ENCODE measurements around the gene PLEK2.

Gene PLEK2

GRCh38 chr14:67396381-67396970 lies 15.5 kb downstream of the PLEK2 start:
- DNase-seq (ENCODE audit: low read depth), result no peak

GRCh38 chr14:67395876-67396189 lies 16.1 kb downstream of the PLEK2 start:
- no peak for DNase-seq (ENCODE audit: low read depth)

- DNase-seq (ENCODE audit: low read depth), result no peak
Measured at GRCh38 chr14:67395086-67395875, 16.7 kb downstream of the PLEK2 start.

- DNase-seq (ENCODE audit: low read depth), result no peak
Measured at GRCh38 chr14:67393689-67394088, 18.3 kb downstream of the PLEK2 start.

- no peak for DNase-seq (ENCODE audit: low read depth)
Measured at GRCh38 chr14:67392800-67393199, 19.2 kb downstream of the PLEK2 start.

GRCh38 chr14:67392123-67392522 lies 19.8 kb downstream of the PLEK2 start:
- no peak for DNase-seq (ENCODE audit: low read depth)

- no peak for DNase-seq (ENCODE audit: low read depth)
Measured at GRCh38 chr14:67391268-67391667, 20.7 kb downstream of the PLEK2 start.

- DNase-seq (ENCODE audit: low read depth), result no peak
Measured at GRCh38 chr14:67389811-67390534, 22.0 kb downstream of the PLEK2 start.

GRCh38 chr14:67389275-67389674 lies 22.7 kb downstream of the PLEK2 start:
- DNase-seq (ENCODE audit: low read depth), result no peak

- no peak for DNase-seq (ENCODE audit: low read depth)
Measured at GRCh38 chr14:67387195-67387594, 24.8 kb downstream of the PLEK2 start.

GRCh38 chr14:67385618-67386017 lies 26.3 kb downstream of the PLEK2 start:
- no peak for DNase-seq (ENCODE audit: low read depth)

- no peak for DNase-seq (ENCODE audit: low read depth)
Measured at GRCh38 chr14:67385120-67385519, 26.8 kb downstream of the PLEK2 start.

- no peak for DNase-seq (ENCODE audit: low read depth)
Measured at GRCh38 chr14:67377916-67378315, 34.0 kb downstream of the PLEK2 start.

- DNase-seq (ENCODE audit: low read depth), result no peak
Measured at GRCh38 chr14:67373347-67373746, 38.6 kb downstream of the PLEK2 start.

GRCh38 chr14:67372833-67373232 lies 39.1 kb downstream of the PLEK2 start:
- DNase-seq (ENCODE audit: low read depth), result no peak

GRCh38 chr14:67371247-67372148 lies 40.5 kb downstream of the PLEK2 start:
- no peak for DNase-seq (ENCODE audit: low read depth)

- DNase-seq (ENCODE audit: low read depth), result no peak
Measured at GRCh38 chr14:67370830-67371229, 41.1 kb downstream of the PLEK2 start.

GRCh38 chr14:67365476-67365875 lies 46.5 kb downstream of the PLEK2 start:
- no peak for DNase-seq (ENCODE audit: low read depth)

GRCh38 chr14:67360470-67361206 lies 51.3 kb downstream of the PLEK2 start:
- no peak for DNase-seq (ENCODE audit: low read depth)

- peak; percentile 98 for DNase-seq (ENCODE audit: low read depth)
Measured at GRCh38 chr14:67359775-67360469, 52.0 kb downstream of the PLEK2 start, which contains the start of the genes ATP6V1D and EIF2S1. Gene ATP6V1D, minus strand, starts transcription at chr14:67359804. Its CDS starts 106 bp downstream, at chr14:67359698. Gene EIF2S1, plus strand, starts transcription at chr14:67360328. Its CDS starts 4,440 bp downstream, at chr14:67364768.
